ENCODE results near the gene RIF1.

Gene RIF1, protein sequence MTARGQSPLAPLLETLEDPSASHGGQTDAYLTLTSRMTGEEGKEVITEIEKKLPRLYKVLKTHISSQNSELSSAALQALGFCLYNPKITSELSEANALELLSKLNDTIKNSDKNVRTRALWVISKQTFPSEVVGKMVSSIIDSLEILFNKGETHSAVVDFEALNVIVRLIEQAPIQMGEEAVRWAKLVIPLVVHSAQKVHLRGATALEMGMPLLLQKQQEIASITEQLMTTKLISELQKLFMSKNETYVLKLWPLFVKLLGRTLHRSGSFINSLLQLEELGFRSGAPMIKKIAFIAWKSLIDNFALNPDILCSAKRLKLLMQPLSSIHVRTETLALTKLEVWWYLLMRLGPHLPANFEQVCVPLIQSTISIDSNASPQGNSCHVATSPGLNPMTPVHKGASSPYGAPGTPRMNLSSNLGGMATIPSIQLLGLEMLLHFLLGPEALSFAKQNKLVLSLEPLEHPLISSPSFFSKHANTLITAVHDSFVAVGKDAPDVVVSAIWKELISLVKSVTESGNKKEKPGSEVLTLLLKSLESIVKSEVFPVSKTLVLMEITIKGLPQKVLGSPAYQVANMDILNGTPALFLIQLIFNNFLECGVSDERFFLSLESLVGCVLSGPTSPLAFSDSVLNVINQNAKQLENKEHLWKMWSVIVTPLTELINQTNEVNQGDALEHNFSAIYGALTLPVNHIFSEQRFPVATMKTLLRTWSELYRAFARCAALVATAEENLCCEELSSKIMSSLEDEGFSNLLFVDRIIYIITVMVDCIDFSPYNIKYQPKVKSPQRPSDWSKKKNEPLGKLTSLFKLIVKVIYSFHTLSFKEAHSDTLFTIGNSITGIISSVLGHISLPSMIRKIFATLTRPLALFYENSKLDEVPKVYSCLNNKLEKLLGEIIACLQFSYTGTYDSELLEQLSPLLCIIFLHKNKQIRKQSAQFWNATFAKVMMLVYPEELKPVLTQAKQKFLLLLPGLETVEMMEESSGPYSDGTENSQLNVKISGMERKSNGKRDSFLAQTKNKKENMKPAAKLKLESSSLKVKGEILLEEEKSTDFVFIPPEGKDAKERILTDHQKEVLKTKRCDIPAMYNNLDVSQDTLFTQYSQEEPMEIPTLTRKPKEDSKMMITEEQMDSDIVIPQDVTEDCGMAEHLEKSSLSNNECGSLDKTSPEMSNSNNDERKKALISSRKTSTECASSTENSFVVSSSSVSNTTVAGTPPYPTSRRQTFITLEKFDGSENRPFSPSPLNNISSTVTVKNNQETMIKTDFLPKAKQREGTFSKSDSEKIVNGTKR (N-terminal part only)

DNA sequence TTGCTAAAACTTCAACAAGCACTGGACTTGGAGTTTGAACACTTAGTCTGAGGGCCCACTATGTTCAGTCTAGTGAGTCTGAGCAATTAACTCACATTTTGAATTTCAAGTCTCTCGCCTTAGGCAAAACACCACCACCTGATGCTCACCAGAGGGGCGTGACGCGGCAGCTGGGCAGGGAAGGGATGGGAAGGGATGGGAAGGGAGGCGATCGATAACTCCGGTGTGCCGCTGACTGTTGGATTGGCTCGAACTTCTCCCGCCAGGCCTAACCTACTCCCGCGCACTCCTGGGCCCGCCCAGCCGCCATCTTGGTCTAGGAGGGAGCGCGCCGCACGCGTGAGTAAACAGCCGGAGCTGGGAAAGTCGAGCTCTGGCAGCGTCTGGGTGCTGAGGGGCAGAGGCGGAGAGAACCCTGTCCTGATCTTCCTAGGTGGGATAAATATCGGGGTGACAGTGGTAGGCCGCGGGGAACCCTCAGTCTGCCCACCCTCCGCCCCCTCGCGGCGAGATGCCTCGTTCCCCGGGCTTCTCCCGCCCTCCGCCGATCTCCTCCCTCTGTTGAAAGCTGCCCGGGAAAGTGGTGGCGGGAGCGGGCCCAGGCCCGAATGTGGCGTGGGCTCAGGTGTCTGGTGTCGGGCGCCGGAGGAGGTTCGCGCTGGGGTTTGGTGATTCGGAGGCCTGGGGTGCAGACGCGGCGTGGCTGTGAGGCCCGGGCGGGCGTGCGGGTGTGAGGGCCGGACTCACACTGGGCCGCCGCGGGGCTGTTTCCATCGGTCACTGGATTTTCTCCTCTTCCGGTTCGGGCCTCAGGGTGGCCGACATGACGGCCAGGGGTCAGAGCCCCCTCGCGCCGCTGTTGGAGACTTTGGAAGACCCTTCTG is at the start of gene RIF1:
Gene RIF1 (plus strand): TSS at position 302 of the 884 bp plus-strand sequence. CDS start 522 bp downstream, at position 824.
- DNase-seq: peak; percentile 83

DNA sequence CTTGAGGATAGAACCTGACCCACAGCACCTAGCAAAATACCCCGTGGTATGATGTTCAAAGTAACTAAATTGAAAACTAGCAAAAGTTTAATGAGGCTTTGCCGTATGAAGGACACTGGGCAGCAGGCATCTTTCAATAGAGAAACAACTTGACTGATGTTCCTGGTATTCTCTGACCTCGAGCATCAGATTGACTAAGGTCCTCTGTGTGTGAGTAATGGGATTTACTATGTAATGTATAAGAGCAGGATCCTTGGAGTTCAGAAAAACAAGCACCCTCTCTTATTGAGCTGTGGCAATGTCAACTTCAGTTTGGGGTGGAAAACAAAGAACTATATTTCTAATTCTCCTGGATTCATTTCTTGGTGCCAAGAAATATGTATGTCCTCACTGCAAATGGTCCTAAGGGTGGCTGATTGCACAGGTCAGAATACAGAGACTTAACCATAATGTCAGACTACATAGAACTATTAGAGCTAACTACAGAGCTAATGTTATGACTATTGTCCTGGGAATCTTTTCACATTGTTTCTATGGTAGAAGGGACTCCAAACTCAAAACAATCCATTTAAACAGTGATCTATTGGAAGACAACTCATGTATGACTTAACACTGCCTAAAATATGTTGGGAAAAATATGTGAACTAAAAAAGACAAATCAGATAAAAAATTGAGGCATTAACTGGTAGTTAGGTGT is 47.9 kb upstream of the RIF1 start:
- no peak for DNase-seq

DNA sequence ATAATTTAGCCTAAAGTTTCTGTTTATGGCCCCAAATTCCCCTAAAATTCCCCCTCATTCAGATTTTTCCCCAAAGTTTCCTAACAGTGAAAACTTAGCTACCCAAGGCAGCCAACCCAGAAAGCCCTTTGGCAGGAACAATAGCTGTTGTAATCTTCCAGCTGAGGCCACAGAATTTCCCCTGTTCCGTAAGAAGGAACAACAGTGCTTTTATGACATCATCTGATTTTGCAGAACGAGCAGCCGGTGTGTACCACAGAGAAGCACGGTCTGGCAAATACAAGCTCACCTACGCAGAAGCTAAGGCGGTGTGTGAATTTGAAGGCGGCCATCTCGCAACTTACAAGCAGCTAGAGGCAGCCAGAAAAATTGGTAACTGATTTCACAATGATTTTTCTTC is 46.0 kb upstream of the RIF1 start:
- no peak for DNase-seq

DNA sequence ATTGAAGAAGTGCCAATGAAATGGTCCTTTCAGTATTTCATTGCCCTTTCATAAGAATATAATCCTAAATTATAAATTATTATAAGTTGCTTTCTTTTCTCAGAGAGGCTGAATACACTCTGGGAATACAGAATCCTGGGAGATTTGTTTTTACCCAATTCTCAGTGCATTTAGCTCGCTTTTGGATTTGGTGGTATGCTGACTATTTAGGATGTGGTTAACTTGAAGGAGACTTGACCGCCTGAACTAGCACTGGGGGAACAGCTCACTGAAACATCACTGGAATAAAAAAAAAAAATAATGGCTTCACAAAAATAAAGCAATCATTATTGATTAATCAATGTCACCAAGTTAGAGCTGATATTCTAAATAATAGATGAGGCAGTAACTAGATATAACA is 42.1 kb upstream of the RIF1 start:
- no peak for DNase-seq

GRCh38 chr2:151374436-151374835 is 35.3 kb upstream of the RIF1 start:
- no peak for DNase-seq

- no peak for DNase-seq
These were observed 30.5 kb upstream of the RIF1 start for GRCh38 chr2:151379169-151379568.

GRCh38 chr2:151380580-151381235 is 29.0 kb upstream of the RIF1 start:
- DNase-seq: no peak

DNA sequence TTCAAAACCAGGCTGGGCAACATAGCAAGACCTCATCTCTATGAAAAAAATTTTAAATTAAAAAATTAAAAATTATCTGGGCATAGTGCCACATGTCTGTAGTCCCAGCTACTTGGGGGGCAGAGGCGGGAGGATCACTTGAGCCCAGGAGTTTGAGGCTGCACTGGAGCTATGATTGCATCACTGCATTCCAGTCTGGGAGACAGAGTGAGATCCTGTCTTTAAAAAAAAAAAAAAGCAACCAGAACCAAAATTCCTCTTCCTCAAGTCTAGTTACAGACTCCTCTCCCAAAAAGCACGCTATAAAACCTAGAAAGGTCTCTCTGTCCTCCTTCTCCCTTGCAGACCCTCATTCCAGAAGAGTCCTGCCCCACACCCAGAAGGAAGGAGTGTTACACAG is 28.4 kb upstream of the RIF1 start:
- DNase-seq: no peak

- DNase-seq: no peak
These were observed 21.7 kb upstream of the RIF1 start for GRCh38 chr2:151388011-151388410.

- DNase-seq: no peak
These were observed 18.3 kb upstream of the RIF1 start for GRCh38 chr2:151391436-151391835.

- no peak for DNase-seq
These were observed 15.2 kb upstream of the RIF1 start for GRCh38 chr2:151394509-151394908.

- no peak for DNase-seq
These were observed 14.0 kb upstream of the RIF1 start for GRCh38 chr2:151395509-151396374.

- DNase-seq: no peak
These were observed 9.7 kb upstream of the RIF1 start for GRCh38 chr2:151399981-151400380.

DNA sequence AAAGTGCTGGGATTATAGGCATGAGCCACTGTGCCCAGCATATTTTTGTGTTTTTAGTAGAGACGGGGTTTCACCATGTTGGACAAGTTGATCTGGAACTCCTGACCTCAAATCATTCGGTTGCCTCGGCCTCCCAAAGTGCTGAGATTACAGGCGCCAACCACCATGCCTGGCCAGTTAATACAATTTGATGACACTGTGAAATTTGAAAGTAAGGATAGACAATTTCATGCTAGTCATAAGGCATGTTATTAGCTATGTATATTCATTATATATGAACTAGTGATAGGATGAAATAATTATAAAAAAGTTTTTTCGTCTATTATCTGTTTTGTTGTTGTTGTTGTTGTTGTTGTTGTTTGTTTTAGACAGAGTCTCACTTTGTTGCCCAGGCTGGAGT is 8.6 kb upstream of the RIF1 start:
- DNase-seq: no peak

DNA sequence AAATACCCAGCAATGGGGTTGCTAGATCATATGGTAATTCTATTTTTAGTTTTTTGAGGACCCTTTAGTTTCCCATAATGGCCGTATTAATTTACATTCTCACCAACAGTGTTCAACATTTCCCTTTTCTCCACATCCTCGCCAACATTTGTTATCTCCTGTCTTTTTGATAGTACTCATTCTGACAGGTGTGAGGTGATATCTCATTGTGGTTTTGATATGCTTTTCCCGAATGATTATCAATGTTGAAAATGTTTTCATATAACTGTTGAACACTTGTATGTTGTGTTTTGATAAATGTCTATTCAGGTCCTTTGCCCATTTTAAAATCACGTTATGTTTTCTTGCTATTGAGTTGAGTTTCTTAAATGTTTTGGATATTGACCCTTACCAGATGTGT is 5.8 kb upstream of the RIF1 start:
- no peak for DNase-seq

DNA sequence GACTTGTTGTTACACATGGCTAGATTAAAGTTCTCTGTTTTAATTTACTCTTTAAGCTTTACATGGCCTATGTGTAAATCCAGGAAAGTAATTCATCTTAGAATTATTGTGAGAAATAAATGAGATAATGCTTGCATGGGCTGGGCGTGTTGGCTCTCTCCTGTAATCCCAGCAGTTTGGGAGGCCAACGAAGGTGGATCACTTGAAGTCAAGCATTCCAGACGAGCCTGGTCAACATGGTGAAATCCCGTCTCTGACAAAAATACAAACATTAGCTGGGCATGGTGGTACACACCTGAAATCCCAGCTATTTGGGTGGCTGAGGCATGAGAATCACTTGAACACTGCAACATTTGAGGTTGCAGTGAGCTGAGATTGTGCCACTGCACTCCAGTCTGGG is 4.3 kb upstream of the RIF1 start:
- DNase-seq: no peak

DNA sequence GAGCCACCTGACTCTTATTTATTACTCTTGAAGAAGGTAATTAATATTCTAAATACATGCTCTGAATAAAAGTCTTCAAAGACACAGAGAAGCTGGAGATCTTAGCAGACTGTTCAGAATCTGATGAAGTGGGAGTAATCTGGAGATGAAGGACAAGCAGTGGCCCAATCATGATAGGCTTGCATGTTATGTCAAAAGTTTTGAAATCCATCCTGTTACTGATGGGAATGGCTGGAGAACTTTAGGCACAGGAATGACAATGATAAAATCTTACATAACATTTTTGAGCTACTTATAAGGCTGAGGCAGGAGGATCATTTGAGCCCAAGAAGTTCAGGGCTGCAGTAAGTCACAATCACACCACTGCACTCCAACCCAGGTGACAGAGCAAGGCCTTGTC is 2.4 kb upstream of the RIF1 start:
- no peak for DNase-seq

DNA sequence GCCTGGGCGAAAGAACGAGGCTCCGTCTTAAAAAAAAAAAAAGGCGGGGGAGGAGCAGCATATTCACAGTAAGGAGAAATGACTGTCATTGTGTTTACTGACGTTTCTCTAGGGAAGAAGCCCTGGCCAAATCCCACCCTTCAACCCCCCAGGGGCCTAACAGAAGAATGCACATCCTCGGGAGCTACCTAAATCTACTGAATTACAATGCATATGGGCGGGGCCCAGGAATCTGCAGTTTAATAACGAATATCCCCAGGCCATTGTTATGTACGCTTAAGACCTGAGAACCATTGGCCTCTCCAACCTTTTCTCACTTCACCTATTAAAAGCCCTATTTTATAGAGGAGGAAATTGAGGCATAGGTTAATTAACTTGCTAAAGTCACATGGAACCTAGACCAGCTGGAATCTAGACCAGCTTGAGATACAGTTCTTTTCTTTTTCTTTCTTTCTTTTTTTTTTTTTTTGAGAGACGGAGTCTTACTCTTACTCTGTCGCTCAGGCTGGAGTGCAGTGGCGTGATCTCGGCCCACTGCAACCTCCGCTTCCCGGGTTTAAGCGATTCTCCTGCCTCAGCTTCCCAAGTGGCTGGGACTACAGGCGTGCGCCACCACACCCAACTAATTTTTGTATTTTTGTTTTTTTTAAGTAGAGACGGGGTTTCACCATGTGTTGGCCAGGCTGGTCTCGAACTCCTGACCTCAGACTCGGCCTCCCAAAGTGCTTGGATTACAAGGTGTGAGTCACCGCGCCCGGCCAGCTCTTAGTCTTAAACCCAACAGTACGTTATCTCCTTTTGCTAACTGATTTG is 708 bp upstream of the RIF1 start:
- no peak for DNase-seq

DNA sequence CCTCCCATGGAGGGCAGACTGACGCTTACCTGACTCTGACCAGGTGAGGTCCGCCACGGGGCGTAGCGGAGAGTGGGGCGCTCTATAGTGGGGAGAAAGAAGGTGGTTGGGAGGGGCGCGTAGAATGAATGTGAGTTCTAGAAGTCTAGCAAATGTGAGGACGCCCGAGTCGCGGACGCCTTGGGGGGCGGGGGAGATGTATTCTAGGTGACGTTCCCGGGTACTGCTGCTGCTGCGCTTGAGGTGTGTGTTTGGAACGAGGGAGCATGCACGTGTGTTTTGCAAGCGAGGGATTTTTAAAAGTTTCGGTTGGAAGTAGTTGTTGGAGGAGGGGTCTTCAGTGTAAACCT is 758 bp downstream of the RIF1 start:
- DNase-seq: peak; percentile 64

Data from CD4-positive, alpha-beta T cell treated with Interleukin-17A for 4 hours (primary cell).